CD4-positive, alpha-beta memory T cell (primary cell): ENCODE data around the gene ROBO1. TPM values are rescaled to one million over a fixed set of nuclear protein-coding genes. Genes with fewer than 3 reads are reported as not detected.

Experiments used
- CTCF ChIA-PET: fragments of 350-600 bp; sonication (Branson Sonifier 250); formaldehyde crosslinking; loops from one replicate; lab custom pipeline; 2021; ENCODE audit warnings: inconsistent platforms; ENCODE audit not compliant: partially characterized antibody; lab: Charles Lee
- POLR2A ChIA-PET: fragments of 350-600 bp; sonication (Branson Sonifier 250); formaldehyde crosslinking; loops from one replicate; lab custom pipeline; 2021; ENCODE audit not compliant: partially characterized antibody; lab: Charles Lee
- DNase-seq, 5 donors: peaks; one replicate each; pipeline versions ENCODE4 v3.0.0 to v3.0.0-alpha.2; 2020 to 2022; ENCODE audit warnings: mixed read lengths in 1 of 5
- H3K27ac ChIP-seq: one replicate; pipeline ENCODE4 v1.7.0; 2013; ENCODE audit warnings: low read depth, low read length
- H3K27me3 ChIP-seq: 2 replicates; pipeline ENCODE4 v1.7.0; 2013; ENCODE audit warnings: mild to moderate bottlenecking, low read length, moderate library complexity; ENCODE audit not compliant: insufficient read depth
- H3K36me3 ChIP-seq: 2 replicates; pipeline ENCODE4 v1.7.0; 2013; ENCODE audit warnings: mild to moderate bottlenecking, low read length, moderate library complexity; ENCODE audit not compliant: insufficient read depth
- H3K4me1 ChIP-seq: 2 replicates; pipeline ENCODE4 v1.7.0; 2013; ENCODE audit warnings: mild to moderate bottlenecking, low read length, moderate library complexity; ENCODE audit not compliant: insufficient read depth
- H3K4me3 ChIP-seq, 2 donors: one replicate each; pipeline ENCODE4 v1.7.0; 2013; ENCODE audit warnings: low read length in 2 of 2, mild to moderate bottlenecking in 1 of 2
- H3K9me3 ChIP-seq, 2 donors: one replicate each; pipeline ENCODE4 v1.7.0; 2013; ENCODE audit warnings: low read length in 2 of 2, control low read depth in 1 of 2; ENCODE audit not compliant: control insufficient read depth in 1 of 2
- H3K27ac Mint-ChIP-seq, 7 donors: one replicate each; pipeline ENCODE4 v1.8.0; 2020 to 2021; ENCODE audit warnings: mixed read lengths in 7 of 7, mild to moderate bottlenecking in 6 of 7, inconsistent platforms in 3 of 7, moderate library complexity in 3 of 7
- H3K27me3 Mint-ChIP-seq, 2 donors: one replicate each; pipeline ENCODE4 v1.8.0; 2020 to 2021; ENCODE audit warnings: mixed read lengths in 2 of 2
- H3K36me3 Mint-ChIP-seq, 2 donors: one replicate each; pipeline ENCODE4 v1.8.0; 2020 to 2021; ENCODE audit warnings: mixed read lengths in 2 of 2, inconsistent platforms in 1 of 2, mild to moderate bottlenecking in 1 of 2
- H3K4me1 Mint-ChIP-seq, 4 donors: one replicate each; pipeline ENCODE4 v1.8.0; 2020 to 2021; ENCODE audit warnings: mixed read lengths in 4 of 4, mild to moderate bottlenecking in 1 of 4
- H3K4me3 Mint-ChIP-seq, 8 donors: one replicate each; pipeline ENCODE4 v1.8.0; 2020 to 2021; ENCODE audit warnings: mixed read lengths in 8 of 8, mild to moderate bottlenecking in 7 of 8, moderate library complexity in 6 of 8, inconsistent platforms in 3 of 8
- H3K9me3 Mint-ChIP-seq, 8 donors: one replicate each; pipeline ENCODE4 v1.8.0; 2020 to 2021; ENCODE audit warnings: mixed read lengths in 8 of 8, mild to moderate bottlenecking in 5 of 8, inconsistent platforms in 3 of 8, moderate library complexity in 1 of 8
- intact Hi-C: fragments of 100-400 bp; cut with micrococcal nuclease; formaldehyde crosslinking; loops from one replicate; pipeline ENCODE4 v1.15.1; 2023
- polyA plus RNA-seq, 2 donors: library from polyadenylated mRNA; unstranded; fragments of 300-500 nt; fragmentation: Illumina TruSeq; gene quantifications; one replicate each; pipeline ENCODE4 v1.2.3, GENCODE V29; 2021
- total RNA-seq, 2 experiments: library from RNA; stranded (reverse); gene quantifications; one replicate each; pipeline ENCODE4 v1.2.3, GENCODE V29; 2021

Gene ROBO1
- total and polyA plus RNA-seq, 4 experiments from 2014 or later: not detected

GRCh38 chr3:79672075-79672474, 95.7 kb downstream of the ROBO1 start:
- no peak overlapping the region for H3K27ac ChIP-seq
- H3K4me3 Mint-ChIP-seq: no peak overlapping the region
- ChIA-PET CTCF (no interaction called here), POLR2A (no interaction called here)
- no peaks in the 10 kb centered on the region for H3K4me1 Mint-ChIP-seq
- no peak overlapping the region for H3K27ac Mint-ChIP-seq
- no peak overlapping the region for H3K4me3 ChIP-seq
- no peaks in the 10 kb centered on the region for H3K36me3 Mint-ChIP-seq
- no peak for DNase-seq
- H3K4me1 ChIP-seq: no peaks in the 10 kb centered on the region
- no peaks in the 10 kb centered on the region for H3K27me3 Mint-ChIP-seq
- H3K9me3 ChIP-seq: no peaks in the 10 kb centered on the region
- H3K9me3 Mint-ChIP-seq: peaks cover 0 to 13% (median 7%) of the 10 kb centered on the region in 8 donors
- no peaks in the 10 kb centered on the region for H3K36me3 ChIP-seq
- H3K27me3 ChIP-seq: no peaks in the 10 kb centered on the region
- intact Hi-C loops: no loop called here

GRCh38 chr3:79670178-79670577, 97.6 kb downstream of the ROBO1 start:
- DNase-seq: no peak
- no peaks in the 10 kb centered on the region for H3K27me3 Mint-ChIP-seq
- Histone ChIP-seq H3K27ac (no peak overlapping the region), H3K4me1 (no peaks in the 10 kb centered on the region), H3K9me3 (no peaks in the 10 kb centered on the region), H3K4me3 (no peak overlapping the region), H3K27me3 (no peaks in the 10 kb centered on the region), H3K36me3 (no peaks in the 10 kb centered on the region)
- no peaks in the 10 kb centered on the region for H3K36me3 Mint-ChIP-seq
- intact Hi-C loops: no loop called here
- CTCF ChIA-PET: no interaction called here
- peaks cover 0 to 14% (median 7%) of the 10 kb centered on the region in 8 donors for H3K9me3 Mint-ChIP-seq
- H3K4me1 Mint-ChIP-seq: no peaks in the 10 kb centered on the region
- H3K27ac Mint-ChIP-seq: no peak overlapping the region
- POLR2A ChIA-PET: no interaction called here
- H3K4me3 Mint-ChIP-seq: no peak overlapping the region

GRCh38 chr3:79664455-79664854, 103.3 kb downstream of the ROBO1 start:
- no peak overlapping the region for H3K4me3 ChIP-seq
- Mint-ChIP-seq H3K27me3 (no peaks in the 10 kb centered on the region), H3K36me3 (no peaks in the 10 kb centered on the region), H3K4me1 (no peaks in the 10 kb centered on the region), H3K4me3 (no peak overlapping the region), H3K9me3 (peaks cover 3 to 26% (median 9%) of the 10 kb centered on the region in 8 donors), H3K27ac (no peak overlapping the region)
- no peak for DNase-seq
- no peak overlapping the region for H3K27ac ChIP-seq
- H3K4me1 ChIP-seq: no peaks in the 10 kb centered on the region
- H3K36me3 ChIP-seq: no peaks in the 10 kb centered on the region
- H3K27me3 ChIP-seq: no peaks in the 10 kb centered on the region
- intact Hi-C loops: no loop called here
- no peaks in the 10 kb centered on the region for H3K9me3 ChIP-seq
- CTCF ChIA-PET: no interaction called here
- POLR2A ChIA-PET: no interaction called here

- H3K9me3 ChIP-seq: no peaks in the 10 kb centered on the region
- Mint-ChIP-seq H3K27ac (no peak overlapping the region), H3K9me3 (peaks cover 3 to 22% (median 8%) of the 10 kb centered on the region in 8 donors), H3K4me3 (no peak overlapping the region), H3K36me3 (no peaks in the 10 kb centered on the region), H3K4me1 (no peaks in the 10 kb centered on the region), H3K27me3 (no peaks in the 10 kb centered on the region)
- no peaks in the 10 kb centered on the region for H3K36me3 ChIP-seq
- CTCF ChIA-PET: no interaction called here
- DNase-seq: no peak
- intact Hi-C loops: no loop called here
- no peaks in the 10 kb centered on the region for H3K27me3 ChIP-seq
- POLR2A ChIA-PET: no interaction called here
- H3K27ac ChIP-seq: no peak overlapping the region
- H3K4me1 ChIP-seq: no peaks in the 10 kb centered on the region
- H3K4me3 ChIP-seq: no peak overlapping the region
Measured at GRCh38 chr3:79661896-79662295, 105.9 kb downstream of the ROBO1 start.

- H3K4me1 Mint-ChIP-seq: no peaks in the 10 kb centered on the region
- no peak overlapping the region for H3K4me3 Mint-ChIP-seq
- intact Hi-C loops: no loop called here
- no peak overlapping the region for H3K4me3 ChIP-seq
- DNase-seq: no peak
- no peak overlapping the region for H3K27ac ChIP-seq
- no peaks in the 10 kb centered on the region for H3K27me3 Mint-ChIP-seq
- no peaks in the 10 kb centered on the region for H3K36me3 ChIP-seq
- H3K9me3 ChIP-seq: no peaks in the 10 kb centered on the region
- ChIA-PET CTCF (no interaction called here), POLR2A (no interaction called here)
- H3K36me3 Mint-ChIP-seq: no peaks in the 10 kb centered on the region
- H3K27ac Mint-ChIP-seq: no peak overlapping the region
- H3K9me3 Mint-ChIP-seq: peaks cover 1 to 10% (median 6%) of the 10 kb centered on the region in 8 donors
- H3K4me1 ChIP-seq: no peaks in the 10 kb centered on the region
- H3K27me3 ChIP-seq: no peaks in the 10 kb centered on the region
Measured at GRCh38 chr3:79657076-79657475, 110.7 kb downstream of the ROBO1 start.

GRCh38 chr3:79654019-79654418, 113.8 kb downstream of the ROBO1 start:
- no peak for DNase-seq
- Histone ChIP-seq H3K4me1 (no peaks in the 10 kb centered on the region), H3K27me3 (no peaks in the 10 kb centered on the region), H3K9me3 (no peaks in the 10 kb centered on the region), H3K27ac (no peak overlapping the region), H3K36me3 (no peaks in the 10 kb centered on the region), H3K4me3 (no peak overlapping the region)
- H3K4me3 Mint-ChIP-seq: no peak overlapping the region
- no peaks in the 10 kb centered on the region for H3K4me1 Mint-ChIP-seq
- CTCF ChIA-PET: no interaction called here
- H3K27me3 Mint-ChIP-seq: no peaks in the 10 kb centered on the region
- POLR2A ChIA-PET: no interaction called here
- intact Hi-C loops: no loop called here
- H3K27ac Mint-ChIP-seq: no peak overlapping the region
- no peaks in the 10 kb centered on the region for H3K36me3 Mint-ChIP-seq
- H3K9me3 Mint-ChIP-seq: peaks cover 0 to 7% (median 3%) of the 10 kb centered on the region in 8 donors

GRCh38 chr3:79653266-79653830, 114.5 kb downstream of the ROBO1 start:
- H3K27me3 ChIP-seq: no peaks in the 10 kb centered on the region
- H3K4me3 ChIP-seq: no peak overlapping the region
- no peak overlapping the region for H3K27ac ChIP-seq
- ChIA-PET POLR2A (no interaction called here), CTCF (no interaction called here)
- no peaks in the 10 kb centered on the region for H3K9me3 ChIP-seq
- H3K36me3 ChIP-seq: no peaks in the 10 kb centered on the region
- Mint-ChIP-seq H3K4me3 (no peak overlapping the region), H3K27me3 (no peaks in the 10 kb centered on the region), H3K36me3 (no peaks in the 10 kb centered on the region), H3K4me1 (no peaks in the 10 kb centered on the region), H3K27ac (no peak overlapping the region), H3K9me3 (peaks cover 0 to 7% (median 3%) of the 10 kb centered on the region in 8 donors)
- intact Hi-C loops: no loop called here
- no peaks in the 10 kb centered on the region for H3K4me1 ChIP-seq
- DNase-seq: no peak
